ENCODE data around the gene YY1. TPM values are rescaled to one million over a fixed set of nuclear protein-coding genes. Genes with fewer than 3 reads are reported as not detected.

YY1 gene
- total RNA-seq, 1 donor from 2014 or later: 77.2 TPM

DNA sequence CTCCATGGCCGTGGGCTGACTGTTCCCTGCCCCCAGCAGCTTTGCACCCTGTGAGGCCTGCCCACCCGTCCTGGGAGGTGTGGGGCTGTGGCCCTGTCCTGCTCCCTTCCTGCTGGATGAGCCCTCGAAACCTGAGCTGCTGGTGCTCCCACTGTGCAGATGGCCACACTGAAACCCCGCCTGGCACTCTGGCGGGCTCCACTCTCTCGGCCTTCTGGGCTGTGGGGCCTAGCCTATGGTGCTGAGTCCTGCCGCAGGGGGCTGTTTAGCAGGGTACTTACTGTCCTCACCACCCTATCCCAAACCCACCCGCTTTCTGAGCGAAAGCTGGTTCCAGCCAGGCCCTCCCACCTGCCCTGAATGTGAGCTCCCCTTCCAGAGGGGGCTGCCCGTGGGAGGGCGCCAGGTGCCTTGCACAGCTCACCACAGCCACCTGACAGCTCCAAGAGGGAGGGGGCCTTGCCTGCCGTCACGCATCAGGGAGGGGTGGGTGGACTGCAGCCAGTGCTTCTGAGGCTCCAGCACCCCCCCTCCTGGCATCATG is 91.5 kb downstream of the YY1 start:
- Mint-ChIP-seq H3K27ac (ENCODE audit: unreplicated experiment) (no peak overlapping the region), H3K36me3 (ENCODE audit: unreplicated experiment) (peaks cover 10% of the 10 kb centered on the region), H3K4me1 (ENCODE audit: unreplicated experiment) (no peaks in the 10 kb centered on the region), H3K4me3 (ENCODE audit: unreplicated experiment) (no peak overlapping the region), H3K9me3 (ENCODE audit: unreplicated experiment) (no peaks in the 10 kb centered on the region), H3K27me3 (ENCODE audit: unreplicated experiment) (no peaks in the 10 kb centered on the region)
- TF ChIP-seq, protein P1, sequence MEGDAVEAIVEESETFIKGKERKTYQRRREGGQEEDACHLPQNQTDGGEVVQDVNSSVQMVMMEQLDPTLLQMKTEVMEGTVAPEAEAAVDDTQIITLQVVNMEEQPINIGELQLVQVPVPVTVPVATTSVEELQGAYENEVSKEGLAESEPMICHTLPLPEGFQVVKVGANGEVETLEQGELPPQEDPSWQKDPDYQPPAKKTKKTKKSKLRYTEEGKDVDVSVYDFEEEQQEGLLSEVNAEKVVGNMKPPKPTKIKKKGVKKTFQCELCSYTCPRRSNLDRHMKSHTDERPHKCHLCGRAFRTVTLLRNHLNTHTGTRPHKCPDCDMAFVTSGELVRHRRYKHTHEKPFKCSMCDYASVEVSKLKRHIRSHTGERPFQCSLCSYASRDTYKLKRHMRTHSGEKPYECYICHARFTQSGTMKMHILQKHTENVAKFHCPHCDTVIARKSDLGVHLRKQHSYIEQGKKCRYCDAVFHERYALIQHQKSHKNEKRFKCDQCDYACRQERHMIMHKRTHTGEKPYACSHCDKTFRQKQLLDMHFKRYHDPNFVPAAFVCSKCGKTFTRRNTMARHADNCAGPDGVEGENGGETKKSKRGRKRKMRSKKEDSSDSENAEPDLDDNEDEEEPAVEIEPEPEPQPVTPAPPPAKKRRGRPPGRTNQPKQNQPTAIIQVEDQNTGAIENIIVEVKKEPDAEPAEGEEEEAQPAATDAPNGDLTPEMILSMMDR (IDR thresholded peaks at IDR 0.05): no peak
- DNase-seq (ENCODE audit: extremely low spot score, unreplicated experiment): no peak

GRCh38 chr14:100332071-100332639 is 93.2 kb downstream of the YY1 start:
- no peaks in the 10 kb centered on the region for H3K27me3 Mint-ChIP-seq (ENCODE audit: unreplicated experiment)
- H3K36me3 Mint-ChIP-seq (ENCODE audit: unreplicated experiment): peaks cover 24% of the 10 kb centered on the region
- no peaks in the 10 kb centered on the region for H3K9me3 Mint-ChIP-seq (ENCODE audit: unreplicated experiment)
- DNase-seq (ENCODE audit: extremely low spot score, unreplicated experiment): no peak
- H3K27ac Mint-ChIP-seq (ENCODE audit: unreplicated experiment): no peak overlapping the region
- TF ChIP-seq, protein P1 (IDR thresholded peaks at IDR 0.05): no peak
- H3K4me1 Mint-ChIP-seq (ENCODE audit: unreplicated experiment): no peaks in the 10 kb centered on the region
- H3K4me3 Mint-ChIP-seq (ENCODE audit: unreplicated experiment): no peak overlapping the region

Small RNA genes lying within 50 kb of the gene (microRNA-seq; reads per million reads assigned to microRNA genes)
- gene MIR345 (ENCODE audit: unreplicated experiment): 275 reads per million, percentile 64 among the genes with 10 or more reads in this experiment
- gene MIR6764 (ENCODE audit: unreplicated experiment): not detected

Other genes with a start within 250 kb of the YY1 start
- gene EVL, start 173.7 kb upstream of the YY1 start, total RNA-seq: 136 and 157 TPM in 2 replicates
- gene DEGS2, start 79.5 kb upstream of the YY1 start, total RNA-seq: 0.19 and 0.21 TPM in 2 replicates
- gene SLC25A29, start 67.3 kb downstream of the YY1 start, total RNA-seq: 57.0 and 58.8 TPM in 2 replicates
- gene SLC25A47, start 84.2 kb downstream of the YY1 start, total RNA-seq: not detected in 2 replicates
- gene WDR25, start 137.3 kb downstream of the YY1 start, total RNA-seq: 15.5 and 20.0 TPM in 2 replicates

Data from osteocyte (in vitro differentiated cells).